Measurements from ENCODE around the gene IFNL2. TPM values are rescaled to one million over a fixed set of nuclear protein-coding genes. Genes with fewer than 3 reads are reported as not detected.
"Not testable (repeated sequence)": the region's sequence is repeated elsewhere in the genome, so short reads cannot be mapped to it uniquely, and the experiment has no call there.

The IFNL2 gene
- total RNA-seq, 1 donor from 2014 or later = not detected

- H3K4me3 Mint-ChIP-seq; H3K27ac Mint-ChIP-seq; H3K4me1 Mint-ChIP-seq; CTCF ChIA-PET; POLR2A ChIA-PET; intact Hi-C loops (cut with micrococcal nuclease); H3K36me3 Mint-ChIP-seq (ENCODE audit: low read depth); ATAC-seq (ENCODE audit: low read depth); H3K27me3 Mint-ChIP-seq; H3K9me3 Mint-ChIP-seq; DNase-seq: not testable (repeated sequence)
Observed at GRCh38 chr19:39245166-39245565, 23.0 kb upstream of the IFNL2 start.

- ChIA-PET POLR2A (no interaction called here), CTCF (no interaction called here)
- ATAC-seq (ENCODE audit: low read depth) = no peak
- Mint-ChIP-seq H3K4me1 (no peaks in the 10 kb centered on the region), H3K27me3 (peaks cover 8% of the 10 kb centered on the region), H3K36me3 (ENCODE audit: low read depth) (no peaks in the 10 kb centered on the region), H3K27ac (no peak overlapping the region), H3K4me3 (no peak overlapping the region), H3K9me3 (no peaks in the 10 kb centered on the region)
- intact Hi-C loops (cut with micrococcal nuclease) = no loop called here
- no peak for DNase-seq
- TF ChIP-seq CTCF (IDR thresholded peaks at IDR 0.05) = no peak
Observed at GRCh38 chr19:39246951-39247669, 21.1 kb upstream of the IFNL2 start.

GRCh38 chr19:39247701-39248664 is 20.2 kb upstream of the IFNL2 start:
- no peak for DNase-seq
- ATAC-seq (ENCODE audit: low read depth) = no peak
- peaks cover 8% of the 10 kb centered on the region for H3K27me3 Mint-ChIP-seq

GRCh38 chr19:39248806-39249205 is 19.4 kb upstream of the IFNL2 start, which contains the start of gene IFNL4:
Gene IFNL4 (minus strand): TSS chr19:39248856.
- Mint-ChIP-seq H3K4me1 (no peaks in the 10 kb centered on the region), H3K27me3 (peaks cover 7% of the 10 kb centered on the region), H3K4me3 (no peak within 1 kb of the TSS), H3K9me3 (no peaks in the 10 kb centered on the region), H3K27ac (no peak within 1 kb of the TSS), H3K36me3 (ENCODE audit: low read depth) (no peaks in the 10 kb centered on the region)
- DNase-seq = no peak
- TF ChIP-seq CTCF (IDR thresholded peaks at IDR 0.05) = no peak
- ChIA-PET CTCF (no interaction called here), POLR2A (no interaction called here)
- ATAC-seq (ENCODE audit: low read depth) = no peak
- intact Hi-C loops (cut with micrococcal nuclease) = no loop called here

More at GRCh38 chr19:39247701-39248664, 20.2 kb upstream of the IFNL2 start:
- Mint-ChIP-seq H3K36me3 (ENCODE audit: low read depth) (no peaks in the 10 kb centered on the region), H3K4me1 (no peaks in the 10 kb centered on the region), H3K9me3 (no peaks in the 10 kb centered on the region), H3K27ac (no peak overlapping the region), H3K4me3 (no peak overlapping the region)
- intact Hi-C loops (cut with micrococcal nuclease) = no loop called here
- TF ChIP-seq CTCF (IDR thresholded peaks at IDR 0.05) = no peak
- ChIA-PET POLR2A (no interaction called here), CTCF (no interaction called here)

- Mint-ChIP-seq H3K27me3 (peaks cover 5% of the 10 kb centered on the region), H3K27ac (no peak overlapping the region), H3K9me3 (no peaks in the 10 kb centered on the region), H3K36me3 (ENCODE audit: low read depth) (no peaks in the 10 kb centered on the region), H3K4me3 (no peak overlapping the region), H3K4me1 (no peaks in the 10 kb centered on the region)
- ATAC-seq (ENCODE audit: low read depth) (no peak), DNase-seq (no peak)
- ChIA-PET POLR2A (no interaction called here), CTCF (no interaction called here)
- intact Hi-C loops (cut with micrococcal nuclease) = no loop called here
- no peak for TF ChIP-seq CTCF (IDR thresholded peaks at IDR 0.05)
Observed at GRCh38 chr19:39251081-39251480, 17.1 kb upstream of the IFNL2 start.
